ENCODE data around the gene TSPAN31.
A peak's percentile ranks its signal among the peaks of the same experiment; 100 is the strongest.

- TF ChIP-seq CTCF (IDR thresholded peaks at IDR 0.05; ENCODE audit: borderline replicate concordance, extremely low read depth, low read length, poor library complexity, severe bottlenecking) (peak; percentile 41), EZH2 (IDR thresholded peaks at IDR 0.05; ENCODE audit: borderline replicate concordance, low read depth, low read length, severe bottlenecking) (no peak)
Measured at GRCh38 chr12:57726151-57726883, 18.5 kb upstream of the TSPAN31 start.

Measured in DND-41 (cell line).